Globus pallidus (tissue), 1 donor: ENCODE measurements around the gene OAS3.
"Not testable (repeated sequence)": the region's sequence is repeated elsewhere in the genome, so short reads cannot be mapped to it uniquely, and the experiment has no call there.

Experiments
- DNase-seq: peaks from one replicate; pipeline ENCODE4 v3.0.0-alpha.2; 2015; ENCODE audit warnings: low spot score

The OAS3 gene

DNA sequence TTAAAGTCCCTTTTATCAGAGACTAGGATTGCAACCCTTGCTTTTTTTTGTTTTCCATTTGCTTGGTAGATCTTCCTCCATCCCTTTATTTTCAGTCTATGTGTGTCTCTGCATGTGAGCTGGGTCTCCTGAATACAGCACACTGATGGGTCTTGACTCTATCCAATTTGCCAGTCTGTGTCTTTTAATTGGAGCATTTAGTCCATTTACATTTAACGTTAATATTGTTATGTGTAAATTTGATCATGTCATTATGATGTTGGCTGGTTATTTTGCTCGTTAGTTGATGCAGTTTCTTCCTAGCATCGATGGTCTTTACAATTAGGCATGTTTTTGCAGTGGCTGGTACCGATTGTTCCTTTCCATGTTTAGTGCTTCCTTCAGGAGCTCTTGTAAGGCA, 18.9 kb downstream of the OAS3 start:
- DNase-seq: not testable (repeated sequence)

DNA sequence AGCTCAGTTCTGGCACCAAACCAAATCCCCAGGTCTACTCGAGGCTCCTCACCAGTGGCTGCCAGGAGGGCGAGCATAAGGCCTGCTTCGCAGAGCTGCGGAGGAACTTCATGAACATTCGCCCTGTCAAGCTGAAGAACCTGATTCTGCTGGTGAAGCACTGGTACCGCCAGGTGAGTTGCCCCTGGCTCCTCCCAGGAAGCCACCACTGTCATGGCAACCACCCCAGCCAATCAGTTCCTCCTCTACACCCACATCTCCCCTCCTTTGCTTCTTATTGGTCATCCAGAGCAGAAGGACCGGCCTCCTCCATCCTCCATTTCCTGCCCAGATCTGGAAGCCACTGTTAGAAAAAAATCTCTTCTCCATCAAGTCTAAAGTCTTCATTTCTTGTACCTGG, 22.8 kb downstream of the OAS3 start:
- no peak for DNase-seq

GRCh38 chr12:112961536-112961935, 23.3 kb downstream of the OAS3 start:
- no peak for DNase-seq

DNA sequence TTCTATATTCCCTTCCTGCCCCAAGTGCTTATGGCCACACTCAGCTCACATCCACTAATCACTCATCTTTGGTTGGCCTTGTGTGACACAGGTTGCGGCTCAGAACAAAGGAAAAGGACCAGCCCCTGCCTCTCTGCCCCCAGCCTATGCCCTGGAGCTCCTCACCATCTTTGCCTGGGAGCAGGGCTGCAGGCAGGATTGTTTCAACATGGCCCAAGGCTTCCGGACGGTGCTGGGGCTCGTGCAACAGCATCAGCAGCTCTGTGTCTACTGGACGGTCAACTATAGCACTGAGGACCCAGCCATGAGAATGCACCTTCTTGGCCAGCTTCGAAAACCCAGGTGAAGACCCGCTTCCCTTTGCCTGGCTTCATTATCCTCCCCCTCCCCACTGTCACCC, 24.3 kb downstream of the OAS3 start:
- DNase-seq: no peak

GRCh38 chr12:112963227-112963861, 25.1 kb downstream of the OAS3 start:
- peak; percentile 46 for DNase-seq

DNA sequence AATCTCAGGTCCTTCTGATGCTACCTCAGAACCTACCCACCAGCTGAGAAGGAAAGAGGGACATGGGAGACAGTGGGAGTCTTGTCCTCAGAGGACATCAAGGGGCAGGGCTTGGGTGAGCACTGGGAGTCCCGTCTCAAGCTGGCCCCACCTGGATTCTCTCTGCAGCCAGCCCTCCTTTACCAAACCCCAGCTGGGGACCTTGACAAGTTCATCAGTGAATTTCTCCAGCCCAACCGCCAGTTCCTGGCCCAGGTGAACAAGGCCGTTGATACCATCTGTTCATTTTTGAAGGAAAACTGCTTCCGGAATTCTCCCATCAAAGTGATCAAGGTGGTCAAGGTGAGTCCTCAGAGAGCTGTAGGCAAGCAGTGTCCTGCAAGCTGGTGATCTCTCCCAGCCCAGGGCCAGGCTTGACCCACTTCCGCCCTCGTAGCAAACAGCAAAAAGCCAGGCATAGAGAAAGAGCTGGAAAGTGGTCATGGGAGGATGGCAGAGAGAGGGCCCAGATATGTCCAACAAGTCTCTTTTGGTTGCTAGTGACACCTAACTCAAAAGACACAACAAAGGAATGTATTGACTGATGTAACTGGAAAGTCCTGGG, 25.9 kb downstream of the OAS3 start:
- DNase-seq: no peak

- DNase-seq: no peak
Measured at GRCh38 chr12:112964915-112965314, 26.6 kb downstream of the OAS3 start.

DNA sequence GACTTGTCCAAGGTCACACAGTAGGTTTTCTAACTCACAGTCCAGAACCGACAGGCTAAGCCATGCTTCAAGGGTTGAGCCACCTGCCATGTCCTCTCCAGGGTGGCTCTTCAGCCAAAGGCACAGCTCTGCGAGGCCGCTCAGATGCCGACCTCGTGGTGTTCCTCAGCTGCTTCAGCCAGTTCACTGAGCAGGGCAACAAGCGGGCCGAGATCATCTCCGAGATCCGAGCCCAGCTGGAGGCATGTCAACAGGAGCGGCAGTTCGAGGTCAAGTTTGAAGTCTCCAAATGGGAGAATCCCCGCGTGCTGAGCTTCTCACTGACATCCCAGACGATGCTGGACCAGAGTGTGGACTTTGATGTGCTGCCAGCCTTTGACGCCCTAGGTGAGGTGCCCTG, 27.4 kb downstream of the OAS3 start:
- DNase-seq: no peak

DNA sequence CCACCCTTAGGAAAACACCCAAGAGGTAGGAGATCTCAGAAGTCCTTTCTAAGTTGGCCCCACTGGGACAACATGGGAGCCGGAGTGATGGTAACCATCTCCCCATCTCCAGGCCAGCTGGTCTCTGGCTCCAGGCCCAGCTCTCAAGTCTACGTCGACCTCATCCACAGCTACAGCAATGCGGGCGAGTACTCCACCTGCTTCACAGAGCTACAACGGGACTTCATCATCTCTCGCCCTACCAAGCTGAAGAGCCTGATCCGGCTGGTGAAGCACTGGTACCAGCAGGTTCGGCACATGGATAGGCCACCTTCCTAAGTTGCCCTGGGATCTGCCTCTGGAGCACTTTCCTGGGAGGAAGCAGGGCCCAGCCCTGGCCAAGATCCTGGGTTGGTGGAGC, 29.0 kb downstream of the OAS3 start:
- DNase-seq: no peak

DNA sequence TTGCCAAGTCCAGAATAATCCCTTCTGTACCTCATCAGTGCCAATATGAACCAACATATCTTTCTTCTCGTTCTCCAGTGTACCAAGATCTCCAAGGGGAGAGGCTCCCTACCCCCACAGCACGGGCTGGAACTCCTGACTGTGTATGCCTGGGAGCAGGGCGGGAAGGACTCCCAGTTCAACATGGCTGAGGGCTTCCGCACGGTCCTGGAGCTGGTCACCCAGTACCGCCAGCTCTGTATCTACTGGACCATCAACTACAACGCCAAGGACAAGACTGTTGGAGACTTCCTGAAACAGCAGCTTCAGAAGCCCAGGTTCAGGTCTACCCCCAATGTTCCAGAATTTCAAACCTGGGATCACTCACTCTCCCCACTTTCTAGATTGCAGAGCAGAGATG, 29.6 kb downstream of the OAS3 start:
- DNase-seq: no peak

GRCh38 chr12:112969547-112970306, 31.5 kb downstream of the OAS3 start:
- DNase-seq: no peak

- no peak for DNase-seq
Measured at GRCh38 chr12:112970391-112970790, 32.1 kb downstream of the OAS3 start.

GRCh38 chr12:112971248-112971647, 33.0 kb downstream of the OAS3 start:
- no peak for DNase-seq

DNA sequence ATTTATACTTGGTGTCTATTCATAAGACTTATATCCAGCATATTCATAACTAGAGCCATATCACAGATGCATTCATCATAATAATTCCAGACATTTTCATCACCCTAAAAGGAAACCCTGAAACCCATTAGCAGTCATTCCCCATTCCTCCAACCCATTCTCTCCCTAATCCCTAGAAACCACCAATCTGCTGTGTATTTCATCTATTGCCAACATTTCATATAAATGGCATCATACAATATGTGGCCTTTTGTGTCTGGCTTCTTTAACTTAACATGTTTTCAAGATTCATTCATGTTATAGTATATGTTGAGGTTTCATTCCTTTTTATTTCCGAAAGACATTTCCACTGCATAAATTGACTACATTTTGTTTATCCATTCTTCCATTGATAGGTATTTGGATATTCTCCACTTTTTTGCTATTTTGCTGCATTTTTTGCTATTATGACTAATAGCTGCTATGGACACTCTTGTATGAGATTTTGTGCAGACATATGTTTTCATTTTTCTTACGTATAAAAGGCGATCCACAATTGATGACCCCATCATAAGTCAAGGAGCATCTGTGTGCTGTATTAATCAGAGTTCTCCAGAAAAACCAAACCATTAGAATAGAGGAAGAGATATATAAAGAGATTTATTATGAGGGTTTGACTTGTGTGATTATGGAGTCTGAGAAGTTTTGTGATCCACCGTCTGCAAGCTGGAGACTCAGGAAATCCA, 34.9 kb downstream of the OAS3 start:
- DNase-seq: no peak

DNA sequence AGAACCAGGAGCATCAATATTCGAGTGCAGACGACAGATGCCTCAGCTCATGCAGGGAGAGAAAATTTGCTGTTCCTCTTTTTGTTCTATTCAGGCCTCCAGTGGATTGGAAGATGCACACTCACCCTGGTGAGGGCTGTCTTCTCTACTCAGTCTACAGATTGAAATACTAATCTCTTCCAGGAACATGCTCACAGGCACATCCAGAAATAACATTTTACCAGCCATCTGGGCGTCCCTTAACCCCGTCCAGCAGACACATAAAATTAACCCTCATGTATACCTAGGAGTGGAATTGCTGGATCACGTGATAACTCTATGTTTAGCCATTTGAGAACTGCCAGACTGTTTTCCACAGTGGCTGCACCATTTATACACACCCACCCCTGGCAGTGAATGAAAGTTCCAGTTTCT, 35.6 kb downstream of the OAS3 start:
- DNase-seq: no peak

DNA sequence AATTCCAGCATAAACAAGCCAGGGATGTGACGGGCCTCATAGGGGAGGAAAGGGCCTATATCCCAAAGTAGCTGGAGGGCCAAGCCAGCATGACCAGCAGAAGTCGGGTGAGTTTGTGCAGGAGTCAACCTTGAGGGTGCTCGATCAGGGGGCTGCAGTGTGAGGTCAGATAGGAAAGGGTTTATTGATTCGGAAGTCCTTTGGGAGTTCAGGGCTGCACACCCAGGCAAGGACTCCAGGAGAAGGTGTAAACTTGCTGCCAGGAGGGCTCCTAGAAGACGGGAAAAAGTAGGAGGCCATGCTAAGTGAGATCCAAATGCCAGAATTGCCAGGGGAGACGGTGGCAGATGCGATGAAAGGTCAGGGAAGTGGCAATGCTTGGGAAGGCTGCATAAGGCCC, 36.6 kb downstream of the OAS3 start:
- DNase-seq: no peak

GRCh38 chr12:112977139-112977538, 38.9 kb downstream of the OAS3 start:
- no peak for DNase-seq

- no peak for DNase-seq
Measured at GRCh38 chr12:112977641-112978040, 39.4 kb downstream of the OAS3 start.

GRCh38 chr12:112978163-112979040, 40.1 kb downstream of the OAS3 start, which contains the start of gene OAS2:
Gene OAS2, plus strand, starts transcription at chr12:112978519. Its CDS starts 90 bp downstream, at chr12:112978609.
- DNase-seq: peak; percentile 58

GRCh38 chr12:112979041-112979680, 40.9 kb downstream of the OAS3 start:
- DNase-seq: no peak
